ENCODE data around the gene ST6GALNAC5.

DNA sequence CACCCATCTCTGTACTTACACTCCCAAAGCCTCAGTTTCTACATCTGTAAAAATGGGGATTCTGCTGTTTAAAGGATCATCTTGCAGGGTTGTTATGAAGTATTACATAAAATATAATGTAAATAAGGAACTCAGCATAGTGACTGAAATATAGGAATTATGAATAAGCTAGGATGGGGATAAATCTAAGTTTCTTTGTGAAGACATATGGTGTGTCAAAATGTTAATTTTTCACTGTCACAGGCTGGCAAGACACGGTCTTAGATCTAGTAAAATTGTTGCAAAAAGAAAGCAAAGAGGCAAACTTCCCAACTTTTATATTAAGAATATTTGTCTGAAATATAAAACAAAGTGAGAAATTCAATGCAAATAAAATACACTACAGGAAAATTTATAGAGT is 42.0 kb downstream of the ST6GALNAC5 start:
- no peak for TF ChIP-seq POLR2AphosphoS5 (IDR thresholded peaks at IDR 0.05)
- TF ChIP-seq CTCF (IDR thresholded peaks at IDR 0.05): no peak

Measured in suprapubic skin (tissue), 3 donors.